HepG2 (cell line): ENCODE data around the gene GCG. TPM values are rescaled to one million over a fixed set of nuclear protein-coding genes. Genes with fewer than 3 reads are reported as not detected.

Experiments
- ATAC-seq: fragments of 200-7000 bp; cut with Tn5 transposase; 3 replicates; pipeline ENCODE4 v1.9.1; 2020; ENCODE audit warnings: mild to moderate bottlenecking, moderate library complexity
- BruUV-seq: library from RNA; stranded (reverse); fragments of 400-500 nt; replicated peaks from 2 replicates; lab custom pipeline; 2021; lab: Mats Ljungman, UMichigan
- CTCF ChIA-PET: fragments of 300-600 bp; formaldehyde crosslinking; extraction: SDS; loops from one replicate; lab custom pipeline; 2021; ENCODE audit warnings: low total read pairs, inconsistent platforms, low intra/inter-chr PET ratio; lab: Yijun Ruan, JAX
- POLR2A ChIA-PET: fragments of 350-600 bp; sonication (Branson Sonifier 250); formaldehyde crosslinking; loops from one replicate; lab custom pipeline; 2020; ENCODE audit warnings: antibody characterized with exemption, inconsistent platforms; lab: Yijun Ruan, JAX
- DNase-seq: peaks from one replicate; pipeline ENCODE4 v3.0.0-alpha.2; 2015; ENCODE audit warnings: low spot score
- FAIRE-seq: peaks from 3 replicates; lab custom pipeline; 2011; peaks lifted over from hg19 to GRCh38; lab: Jason Lieb, UNC
- H2AFZ ChIP-seq: one replicate; pipeline ENCODE4 v1.6.1; 2011; ENCODE audit warnings: low read length, inconsistent platforms
- H3K27ac ChIP-seq: fragments of 300-600 bp; 3 replicates; pipeline ENCODE4 v1.8.0; 2011; ENCODE audit warnings: mixed run types, mild to moderate bottlenecking, mixed read lengths, low read length, inconsistent platforms; ENCODE audit not compliant: insufficient read depth; ENCODE audit errors: extremely low read length
- H3K27me3 ChIP-seq, 2 experiments: fragments of 200-600 bp in 1 of 2; 2 replicates in 1 of 2; 3 replicates in 1 of 2; pipeline versions ENCODE4 v1.6.0 to v1.8.0; 2011; ENCODE audit warnings: low read length in 2 of 2, mild to moderate bottlenecking in 2 of 2, moderate library complexity in 2 of 2, inconsistent platforms in 1 of 2; ENCODE audit not compliant: insufficient read depth in 2 of 2, control insufficient read depth in 1 of 2
- H3K36me3 ChIP-seq, 2 experiments: fragments of 200-600 bp in 1 of 2; replicated peaks in 1 of 2; 2 replicates in 1 of 2; 3 replicates in 1 of 2; pipeline versions ENCODE4 v1.5.1 to v1.8.0; 2011; ENCODE audit warnings: low read length in 2 of 2, inconsistent platforms in 1 of 2; ENCODE audit not compliant: insufficient read depth in 2 of 2, control insufficient read depth in 1 of 2
- H3K4me1 ChIP-seq: 2 replicates; pipeline ENCODE4 v1.5.1; 2012; ENCODE audit warnings: low read length, inconsistent platforms; ENCODE audit not compliant: insufficient read depth
- H3K4me2 ChIP-seq: 2 replicates; pipeline ENCODE4 v1.6.0; 2011; ENCODE audit warnings: low read depth, low read length, inconsistent platforms
- H3K4me3 ChIP-seq, 3 experiments: fragments of 200-600 bp in 1 of 3; sonication (generic), shearing (Covaris generic) in 1 of 3; replicated peaks in 1 of 3; 2 replicates each; pipeline ENCODE4 v1.5.1; 2011 to 2016; ENCODE audit warnings: low read length in 3 of 3, inconsistent platforms in 2 of 3, low read depth in 2 of 3, mild to moderate bottlenecking in 2 of 3, control low read depth in 1 of 3, mixed read lengths in 1 of 3; ENCODE audit not compliant: insufficient read depth in 1 of 3
- H3K79me2 ChIP-seq: one replicate; pipeline ENCODE4 v1.6.1; 2011; ENCODE audit warnings: low read length, inconsistent platforms; ENCODE audit not compliant: insufficient read depth
- H3K9ac ChIP-seq: 2 replicates; pipeline ENCODE4 v1.6.0; 2011; ENCODE audit warnings: mild to moderate bottlenecking, low read depth, low read length, inconsistent platforms; ENCODE audit not compliant: insufficient read depth
- H3K9me3 ChIP-seq: 2 replicates; pipeline ENCODE4 v1.5.1; 2012; ENCODE audit warnings: mild to moderate bottlenecking, low read length
- H4K20me1 ChIP-seq: 2 replicates; pipeline ENCODE4 v1.6.0; 2011; ENCODE audit warnings: inconsistent platforms, mild to moderate bottlenecking, low read length, moderate library complexity; ENCODE audit not compliant: insufficient read depth
- AKAP8 ChIP-seq: sonication (generic); formaldehyde crosslinking; IDR thresholded peaks from 2 replicates; pipeline ENCODE4 v1.5.1; 2020; ENCODE audit warnings: mild to moderate bottlenecking, missing genetic modification reagents
- HDAC1 ChIP-seq: sonication (generic); formaldehyde crosslinking; IDR thresholded peaks from 2 replicates; pipeline ENCODE4 v1.5.1; 2020; ENCODE audit warnings: mild to moderate bottlenecking, missing genetic modification reagents
- NAIF1 ChIP-seq: sonication (generic); formaldehyde crosslinking; IDR thresholded peaks from 2 replicates; pipeline ENCODE4 v1.5.0; 2020; ENCODE audit warnings: mild to moderate bottlenecking, missing genetic modification reagents, borderline replicate concordance
- POLR2G ChIP-seq: fragments of 200-400 bp; formaldehyde crosslinking; IDR thresholded peaks from 2 replicates; pipeline ENCODE4 v1.6.1; 2018; ENCODE audit warnings: mild to moderate bottlenecking, low read depth, low read length, moderate library complexity
- RFX3 ChIP-seq: IDR thresholded peaks from 2 replicates; pipeline ENCODE4 v1.6.1; 2016; ENCODE audit warnings: missing biosample characterization, missing genetic modification reagents
- SETDB1 ChIP-seq: sonication (generic); formaldehyde crosslinking; IDR thresholded peaks from 2 replicates; pipeline ENCODE4 v1.5.1; 2020; ENCODE audit warnings: missing genetic modification reagents, mild to moderate bottlenecking, borderline replicate concordance
- SP2 ChIP-seq: sonication (generic); formaldehyde crosslinking; IDR thresholded peaks from 2 replicates; pipeline ENCODE4 v1.5.1; 2020; ENCODE audit warnings: mild to moderate bottlenecking, missing genetic modification reagents
- ZNF431 ChIP-seq: sonication (generic); formaldehyde crosslinking; IDR thresholded peaks from 2 replicates; pipeline ENCODE4 v1.9.0; 2022; ENCODE audit warnings: missing genetic modification reagents, low read depth, mild to moderate bottlenecking, borderline replicate concordance
- ZNF543 ChIP-seq: sonication (generic); formaldehyde crosslinking; IDR thresholded peaks from 2 replicates; pipeline ENCODE4 v1.4.0; 2020; ENCODE audit warnings: mild to moderate bottlenecking, missing genetic modification reagents
- ZZZ3 ChIP-seq: sonication (generic); formaldehyde crosslinking; IDR thresholded peaks from 2 replicates; pipeline ENCODE4 v1.4.0; 2020; ENCODE audit warnings: missing genetic modification reagents, mild to moderate bottlenecking, borderline replicate concordance
- WGBS: methylation state at CpG from one replicate; pipeline ENCODE4 v1.1.6; 2017; ENCODE audit warnings: low lambda C conversion rate; 5-methylcytosine and 5-hydroxymethylcytosine counted together
- in situ Hi-C: cut with HindIII; loops from 2 replicates; pipeline ENCODE4 v1.10.0; 2017; ENCODE audit warnings: low pct_unique_long_range_greater_than_20kb; ENCODE audit not compliant: extremely low pct_ligation_motif_present
- intact Hi-C: fragments of 100-400 bp; cut with micrococcal nuclease; formaldehyde crosslinking; loops from one replicate; pipeline ENCODE4 v1.10.0; 2022; ENCODE audit not compliant: unreplicated experiment
- polyA plus RNA-seq, 8 experiments: library from polyadenylated mRNA; depleted of rRNA in 3 of 8; stranded (reverse) in 7 of 8; unstranded in 1 of 8; fragments of >200 nt; fragmentation: Illumina TruSeq in 4 of 8; extraction: Trizol in 4 of 8; gene quantifications; 2 replicates each; pipeline versions ENCODE4 v1.2.1 to v1.2.3, GENCODE V29; 2011 to 2016; ENCODE audit warnings: low read depth in 4 of 8, missing spikeins in 1 of 8, mixed read lengths in 1 of 8; ENCODE audit not compliant: insufficient read depth in 1 of 8
- total RNA-seq, 5 experiments: library from RNA; depleted of rRNA; stranded (reverse); fragments of >200 nt; fragmentation: Illumina TruSeq; extraction: Trizol; gene quantifications; 2 replicates each; pipeline ENCODE4 v1.2.3, GENCODE V29; 2016; ENCODE audit warnings: low read depth in 1 of 5
- TF ChIP-seq, protein P1 (sequence below): IDR thresholded peaks from 2 replicates; pipeline ENCODE4 v1.6.1; 2016; ENCODE audit warnings: low read depth
- TF ChIP-seq, protein P2 (sequence below): sonication (generic); formaldehyde crosslinking; IDR thresholded peaks from 2 replicates; pipeline ENCODE4 v1.4.0; 2020; ENCODE audit warnings: mild to moderate bottlenecking, missing genetic modification reagents

GCG gene
- total and polyA plus RNA-seq, 2 of the 13 experiments (the other 11 are each of a cell fraction or from before 2014, with no cell fraction given), result not detected

DNA sequence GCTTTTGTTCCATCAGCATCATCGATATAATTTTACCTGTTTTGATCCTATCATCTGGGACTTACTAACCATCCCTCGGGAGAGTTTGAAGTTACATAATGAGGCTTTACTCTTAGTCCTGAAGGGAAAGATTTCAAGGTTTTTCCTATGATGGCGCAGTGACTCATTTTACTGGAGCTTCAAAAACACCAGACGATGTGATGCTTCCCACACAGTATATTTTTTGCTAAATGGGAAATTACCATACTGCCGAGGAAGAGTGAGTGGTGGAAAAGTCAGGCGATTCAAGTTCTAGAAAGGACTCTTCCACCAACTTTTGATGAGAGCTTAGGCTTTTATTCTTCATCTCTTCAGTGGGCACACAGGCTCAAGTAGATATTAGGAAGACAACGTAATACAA is 44.6 kb upstream of the GCG start (continued):
- TF ChIP-seq, protein P1, sequence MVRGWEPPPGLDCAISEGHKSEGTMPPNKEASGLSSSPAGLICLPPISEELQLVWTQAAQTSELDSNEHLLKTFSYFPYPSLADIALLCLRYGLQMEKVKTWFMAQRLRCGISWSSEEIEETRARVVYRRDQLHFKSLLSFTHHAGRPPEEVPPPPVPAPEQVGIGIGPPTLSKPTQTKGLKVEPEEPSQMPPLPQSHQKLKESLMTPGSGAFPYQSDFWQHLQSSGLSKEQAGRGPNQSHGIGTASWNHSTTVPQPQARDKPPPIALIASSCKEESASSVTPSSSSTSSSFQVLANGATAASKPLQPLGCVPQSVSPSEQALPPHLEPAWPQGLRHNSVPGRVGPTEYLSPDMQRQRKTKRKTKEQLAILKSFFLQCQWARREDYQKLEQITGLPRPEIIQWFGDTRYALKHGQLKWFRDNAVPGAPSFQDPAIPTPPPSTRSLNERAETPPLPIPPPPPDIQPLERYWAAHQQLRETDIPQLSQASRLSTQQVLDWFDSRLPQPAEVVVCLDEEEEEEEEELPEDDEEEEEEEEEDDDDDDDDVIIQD (CRISPR knock-in tag), result no peak
- no peak for TF ChIP-seq RFX3 (CRISPR knock-in tag)
- TF ChIP-seq POLR2G, result no peak
- no peak for TF ChIP-seq SETDB1 (CRISPR knock-in tag)
- TF ChIP-seq, protein P2, sequence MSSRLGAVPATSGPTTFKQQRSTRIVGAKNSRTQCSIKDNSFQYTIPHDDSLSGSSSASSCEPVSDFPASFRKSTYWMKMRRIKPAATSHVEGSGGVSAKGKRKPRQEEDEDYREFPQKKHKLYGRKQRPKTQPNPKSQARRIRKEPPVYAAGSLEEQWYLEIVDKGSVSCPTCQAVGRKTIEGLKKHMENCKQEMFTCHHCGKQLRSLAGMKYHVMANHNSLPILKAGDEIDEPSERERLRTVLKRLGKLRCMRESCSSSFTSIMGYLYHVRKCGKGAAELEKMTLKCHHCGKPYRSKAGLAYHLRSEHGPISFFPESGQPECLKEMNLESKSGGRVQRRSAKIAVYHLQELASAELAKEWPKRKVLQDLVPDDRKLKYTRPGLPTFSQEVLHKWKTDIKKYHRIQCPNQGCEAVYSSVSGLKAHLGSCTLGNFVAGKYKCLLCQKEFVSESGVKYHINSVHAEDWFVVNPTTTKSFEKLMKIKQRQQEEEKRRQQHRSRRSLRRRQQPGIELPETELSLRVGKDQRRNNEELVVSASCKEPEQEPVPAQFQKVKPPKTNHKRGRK (CRISPR knock-in tag), result no peak
- no peak for TF ChIP-seq ZNF431 (CRISPR knock-in tag)
- TF ChIP-seq ZNF543 (CRISPR knock-in tag), result no peak
- TF ChIP-seq ZZZ3 (CRISPR knock-in tag), result no peak
- no peak for TF ChIP-seq HDAC1
- TF ChIP-seq, all 625 proteins: peak for 0

DNA sequence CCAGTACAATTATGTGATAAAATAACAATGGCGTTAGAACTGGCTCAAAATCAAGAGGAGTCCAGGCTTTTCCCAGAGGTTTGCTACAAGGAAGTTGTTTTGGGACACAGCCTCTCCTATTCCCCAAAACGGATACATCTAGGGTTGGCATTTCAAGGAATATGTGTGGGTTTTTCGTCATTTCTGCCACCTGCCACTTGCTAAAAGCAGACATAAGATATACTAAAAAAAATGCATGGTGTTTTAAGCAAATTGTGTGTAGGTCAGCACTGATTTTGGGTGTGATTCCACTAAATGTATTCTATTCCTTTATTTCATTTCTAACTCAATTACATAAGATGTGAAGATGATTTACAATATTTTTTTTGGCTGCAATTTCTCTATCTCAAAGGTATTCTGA is 36.4 kb upstream of the GCG start:
- intact Hi-C loops (no loop called here), in situ Hi-C loops (no loop called here)
- H4K20me1 ChIP-seq, result no peaks in the 10 kb centered on the region
- ChIA-PET POLR2A (no interaction called here), CTCF (no interaction called here)
- H3K27ac ChIP-seq, result no peak overlapping the region
- no peak for TF ChIP-seq AKAP8 (CRISPR knock-in tag)
- no peak for TF ChIP-seq NAIF1 (CRISPR knock-in tag)
- no peak for TF ChIP-seq SP2 (CRISPR knock-in tag)
- H3K4me1 ChIP-seq, result no peaks in the 10 kb centered on the region
- no peak for FAIRE-seq
- no TSS peak for BruUV-seq
- no peaks in the 10 kb centered on the region for H3K9me3 ChIP-seq
- H3K27me3 ChIP-seq, result peaks cover 0 to 11% of the 10 kb centered on the region in 2 experiments; a peak in 2 of 5 replicates
- ATAC-seq, result no peak
- H3K4me2 ChIP-seq, result no peak overlapping the region
- 1% methylated on average over 3 of the region's 3 CpGs for whole genome bisulfite sequencing
- no peak overlapping the region for H2AFZ ChIP-seq
- no peak for DNase-seq
- H3K4me3 ChIP-seq, result no peak overlapping the region
- no peaks in the 10 kb centered on the region for H3K36me3 ChIP-seq
- no peak overlapping the region for H3K9ac ChIP-seq
- H3K79me2 ChIP-seq, result no peaks in the 10 kb centered on the region
